DMS79 (cell line): ENCODE measurements around the gene JPH3.

Source experiments
- DNase-seq: peaks from one replicate; lab custom pipeline; 2025; lab: John Stamatoyannopoulos, UW

Gene JPH3

DNA sequence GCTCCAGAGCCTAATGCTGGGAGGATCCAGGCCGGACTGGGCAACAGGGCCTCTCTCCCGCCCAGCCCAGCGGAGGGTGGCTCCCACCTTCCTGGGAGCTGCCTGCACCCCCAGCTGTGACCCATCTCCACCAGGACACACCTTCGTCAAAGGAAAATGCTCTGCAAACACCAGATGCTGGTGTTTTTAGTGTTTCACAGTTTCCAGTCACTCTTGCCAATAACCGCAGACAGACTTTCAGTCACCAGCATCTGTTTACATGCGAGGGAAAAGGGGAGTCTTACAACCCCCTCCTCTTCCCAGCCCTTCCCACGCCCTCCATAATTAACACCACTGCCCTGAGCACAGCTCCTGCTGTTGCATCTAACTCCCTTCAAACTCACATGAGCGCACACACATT is 138.1 kb downstream of the JPH3 start:
- DNase-seq: no peak

DNA sequence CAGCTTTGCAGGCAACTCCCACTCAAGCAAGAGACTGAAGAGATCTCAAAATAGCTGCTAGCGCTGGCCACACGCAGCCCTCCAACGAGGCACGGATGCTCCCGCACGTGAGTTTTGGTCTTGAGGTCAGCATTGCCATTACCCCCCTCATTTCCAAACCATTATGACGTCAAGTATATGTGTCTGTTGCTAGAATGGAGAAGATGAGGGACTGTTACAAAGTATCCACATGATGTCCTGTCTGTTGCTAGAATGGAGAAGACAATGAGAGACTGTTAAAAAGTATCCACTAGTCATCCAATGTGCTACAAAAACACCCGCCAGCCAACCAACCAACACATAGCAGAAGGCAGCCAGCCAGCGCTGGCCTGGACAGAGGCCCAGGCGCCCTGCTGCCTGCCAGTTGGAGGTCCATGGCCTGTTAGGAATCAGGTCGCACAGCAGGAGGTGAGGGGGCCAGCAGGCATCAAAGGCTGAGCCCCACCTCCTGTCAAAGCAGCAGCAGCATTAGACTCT is 138.7 kb downstream of the JPH3 start:
- no peak for DNase-seq

DNA sequence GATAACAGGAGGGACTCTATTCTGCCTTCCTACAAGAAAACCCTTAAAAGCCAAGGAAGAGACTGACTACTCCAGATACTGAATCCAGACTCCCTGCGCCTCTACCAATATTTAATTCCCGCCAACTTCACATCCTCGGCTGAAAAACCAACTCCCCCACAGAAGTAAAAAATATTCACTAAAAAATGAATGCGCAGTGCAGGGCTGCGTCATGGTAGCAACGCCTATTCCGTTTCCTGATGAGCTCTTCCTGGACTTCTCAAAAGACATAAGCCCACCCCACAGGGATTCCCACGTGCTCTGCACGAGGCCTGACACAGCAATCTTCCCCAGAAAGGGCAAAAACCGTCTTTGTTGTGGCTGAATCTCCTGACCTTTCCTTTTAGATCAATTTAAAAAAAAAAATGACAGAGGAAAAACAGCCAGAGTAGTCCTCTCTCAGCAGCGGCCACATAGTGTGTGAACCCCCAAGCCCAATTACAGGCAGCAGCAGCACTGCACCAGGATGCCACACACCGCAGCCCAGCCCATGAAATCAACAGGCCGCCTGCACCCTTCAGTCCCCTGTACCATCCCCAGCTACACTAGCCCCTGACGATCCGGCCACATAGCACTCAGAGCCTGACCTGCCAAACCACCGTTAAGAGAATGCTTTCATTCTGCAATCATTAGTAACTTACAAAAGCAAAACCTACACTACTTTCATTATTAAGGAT is 139.6 kb downstream of the JPH3 start:
- DNase-seq: no peak

DNA sequence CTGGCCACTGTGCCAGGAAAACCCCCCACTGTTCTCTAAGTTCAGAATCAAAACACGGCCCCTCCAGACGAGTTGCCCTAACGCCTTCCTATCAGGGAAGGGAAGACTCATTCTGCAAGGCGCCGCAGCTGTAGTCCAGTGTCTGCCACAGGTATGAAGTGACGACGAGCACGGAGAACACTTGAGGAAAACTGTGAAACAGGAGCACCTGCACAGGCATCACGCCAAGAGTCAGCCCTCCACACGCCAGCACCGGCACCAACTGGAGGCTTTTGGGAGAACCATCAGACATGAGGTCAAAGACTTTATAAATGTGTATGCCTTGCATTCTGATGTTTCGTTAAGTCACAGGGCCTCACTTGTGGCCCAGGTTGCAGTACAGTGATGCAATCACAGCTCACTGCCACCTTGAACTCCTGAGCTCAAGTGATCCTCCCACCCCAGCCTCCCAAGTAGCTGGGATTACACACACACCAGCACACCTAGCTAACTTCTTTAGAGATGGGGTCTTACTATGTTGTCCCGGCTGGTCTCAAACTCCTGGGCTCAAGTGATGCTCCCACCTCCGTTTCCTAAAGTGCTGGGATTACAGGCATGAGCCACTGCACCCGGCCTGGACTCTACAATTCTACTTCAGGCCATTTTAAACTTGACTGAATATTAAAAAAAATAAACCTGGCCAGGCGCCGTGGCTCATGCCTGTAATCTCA is 140.6 kb downstream of the JPH3 start:
- DNase-seq: peak; percentile 82

DNA sequence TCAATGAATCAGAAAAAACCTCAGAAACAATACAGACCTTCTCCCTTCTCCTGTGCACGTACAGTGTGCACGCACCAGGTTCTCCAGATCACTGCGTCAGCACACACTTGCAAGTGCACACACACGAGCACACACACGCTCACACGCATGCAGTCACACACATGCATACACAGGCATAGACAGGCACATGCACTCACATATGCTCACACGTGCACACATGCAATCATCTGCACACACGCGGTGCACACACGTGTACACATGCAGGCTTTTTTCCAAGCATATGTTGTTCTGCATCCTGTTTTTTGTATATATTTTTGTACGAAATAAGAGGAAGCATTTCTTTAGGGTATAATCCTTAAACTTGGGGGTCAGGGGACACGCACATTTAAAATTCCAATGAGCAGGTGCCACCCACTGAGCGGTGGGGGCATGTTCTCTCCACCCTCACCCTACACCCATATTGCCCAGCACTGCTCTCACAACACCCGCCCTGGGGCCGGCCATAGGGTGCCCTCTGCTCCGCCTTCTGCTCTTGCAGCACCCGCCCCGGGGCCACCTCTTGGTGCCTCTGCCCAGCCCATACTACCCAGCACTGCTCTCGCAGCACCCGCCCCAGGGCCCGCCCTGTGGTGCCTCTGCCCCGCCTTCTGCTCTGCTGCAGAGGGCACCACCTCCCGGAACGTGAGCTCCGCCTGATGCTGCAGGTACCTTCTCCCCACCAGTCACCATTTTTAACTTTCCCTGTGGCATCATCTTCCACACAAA is 142.6 kb downstream of the JPH3 start:
- DNase-seq: no peak

DNA sequence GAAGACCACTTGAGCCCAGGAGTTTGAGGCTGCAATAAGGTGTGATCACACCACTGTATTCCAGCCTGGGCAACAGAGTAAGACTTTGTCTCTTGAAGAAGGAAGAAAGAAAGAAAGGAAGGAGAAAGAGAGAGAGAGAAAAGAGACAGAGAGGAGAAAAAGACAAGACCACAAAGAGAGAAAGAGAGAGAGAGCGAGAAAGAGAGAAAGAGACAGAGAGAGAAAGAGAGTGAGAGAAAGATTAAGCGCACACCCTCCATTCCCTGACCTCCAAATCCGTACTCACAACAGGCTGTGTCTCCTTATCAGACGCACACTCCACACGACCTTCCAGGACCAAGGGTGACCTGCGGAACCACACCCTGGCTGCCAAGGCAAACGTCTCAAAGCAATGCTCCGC is 143.9 kb downstream of the JPH3 start:
- no peak for DNase-seq
